ENCODE data around the gene PTPRF. TPM values are rescaled to one million over a fixed set of nuclear protein-coding genes. Genes with fewer than 3 reads are reported as not detected.

The PTPRF gene
- total and polyA plus RNA-seq, 4 donors, result 41.2 to 241 (median 85.6) TPM

DNA sequence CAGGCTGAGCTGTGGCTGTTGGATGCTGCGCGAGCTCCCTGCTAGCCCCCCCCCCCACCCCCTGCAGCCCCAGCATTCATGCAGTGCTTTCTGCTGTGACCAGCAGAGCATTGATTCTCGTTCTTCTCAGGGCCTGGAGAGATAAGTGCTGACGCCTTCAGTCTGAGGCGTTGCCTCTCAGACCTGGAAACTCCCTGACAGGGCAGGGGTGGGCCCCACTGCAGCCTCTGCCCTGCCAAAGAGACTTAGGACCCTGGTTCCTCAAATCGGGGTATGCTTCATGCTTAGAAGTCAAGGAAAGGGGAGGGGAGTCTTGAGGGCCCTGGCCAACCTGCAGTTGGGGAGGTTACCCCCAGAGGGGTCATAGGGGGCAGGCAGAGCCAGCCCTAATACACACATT lies 38.5 kb downstream of the PTPRF start:
- DNase-seq (ENCODE audit: low spot score), result no peak
- 76% methylated on average over 6 of the region's 6 CpGs for WGBS
- Histone ChIP-seq H3K27me3 (ENCODE audit: control insufficient read depth in 4 of 4, insufficient read depth in 4 of 4, low read length in 3 of 4) (no peaks in the 10 kb centered on the region), H3K9ac (ENCODE audit: low read depth in 1 of 2, low read length in 2 of 2) (no peak overlapping the region), H3K4me1 (ENCODE audit: control insufficient read depth in 4 of 4, insufficient read depth in 4 of 4, low read length in 3 of 4) (peaks cover 2 to 20% (median 15%) of the 10 kb centered on the region in 4 donors), H3K9me3 (ENCODE audit: control insufficient read depth in 4 of 4, low read length in 3 of 4) (no peaks in the 10 kb centered on the region), H3K4me3 (ENCODE audit: low read depth in 1 of 3, low read length in 3 of 3) (no peak overlapping the region), H3K27ac (ENCODE audit: low read depth in 1 of 2, low read length in 2 of 2) (no peak overlapping the region), H3K36me3 (ENCODE audit: control insufficient read depth in 4 of 4, insufficient read depth in 3 of 4, low read depth in 1 of 4, low read length in 3 of 4) (peaks cover 0 to 32% (median 4%) of the 10 kb centered on the region in 4 donors)
- TF ChIP-seq SP1 (IDR thresholded peaks at IDR 0.05) (no peak), TAF1 (conservative IDR thresholded peaks at IDR 0.05) (no peak), YY1 (IDR thresholded peaks at IDR 0.05) (no peak), FOXA2 (IDR thresholded peaks at IDR 0.05) (no peak), EGR1 (IDR thresholded peaks at IDR 0.05; ENCODE audit: low read depth in 2 of 2) (no peak), JUND (IDR thresholded peaks at IDR 0.05) (no peak), RAD21 (IDR thresholded peaks at IDR 0.05) (no peak)
- TF ChIP-seq, protein P1, sequence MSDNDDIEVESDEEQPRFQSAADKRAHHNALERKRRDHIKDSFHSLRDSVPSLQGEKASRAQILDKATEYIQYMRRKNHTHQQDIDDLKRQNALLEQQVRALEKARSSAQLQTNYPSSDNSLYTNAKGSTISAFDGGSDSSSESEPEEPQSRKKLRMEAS (IDR thresholded peaks at IDR 0.05), result no peak
- TF ChIP-seq, protein P2, sequence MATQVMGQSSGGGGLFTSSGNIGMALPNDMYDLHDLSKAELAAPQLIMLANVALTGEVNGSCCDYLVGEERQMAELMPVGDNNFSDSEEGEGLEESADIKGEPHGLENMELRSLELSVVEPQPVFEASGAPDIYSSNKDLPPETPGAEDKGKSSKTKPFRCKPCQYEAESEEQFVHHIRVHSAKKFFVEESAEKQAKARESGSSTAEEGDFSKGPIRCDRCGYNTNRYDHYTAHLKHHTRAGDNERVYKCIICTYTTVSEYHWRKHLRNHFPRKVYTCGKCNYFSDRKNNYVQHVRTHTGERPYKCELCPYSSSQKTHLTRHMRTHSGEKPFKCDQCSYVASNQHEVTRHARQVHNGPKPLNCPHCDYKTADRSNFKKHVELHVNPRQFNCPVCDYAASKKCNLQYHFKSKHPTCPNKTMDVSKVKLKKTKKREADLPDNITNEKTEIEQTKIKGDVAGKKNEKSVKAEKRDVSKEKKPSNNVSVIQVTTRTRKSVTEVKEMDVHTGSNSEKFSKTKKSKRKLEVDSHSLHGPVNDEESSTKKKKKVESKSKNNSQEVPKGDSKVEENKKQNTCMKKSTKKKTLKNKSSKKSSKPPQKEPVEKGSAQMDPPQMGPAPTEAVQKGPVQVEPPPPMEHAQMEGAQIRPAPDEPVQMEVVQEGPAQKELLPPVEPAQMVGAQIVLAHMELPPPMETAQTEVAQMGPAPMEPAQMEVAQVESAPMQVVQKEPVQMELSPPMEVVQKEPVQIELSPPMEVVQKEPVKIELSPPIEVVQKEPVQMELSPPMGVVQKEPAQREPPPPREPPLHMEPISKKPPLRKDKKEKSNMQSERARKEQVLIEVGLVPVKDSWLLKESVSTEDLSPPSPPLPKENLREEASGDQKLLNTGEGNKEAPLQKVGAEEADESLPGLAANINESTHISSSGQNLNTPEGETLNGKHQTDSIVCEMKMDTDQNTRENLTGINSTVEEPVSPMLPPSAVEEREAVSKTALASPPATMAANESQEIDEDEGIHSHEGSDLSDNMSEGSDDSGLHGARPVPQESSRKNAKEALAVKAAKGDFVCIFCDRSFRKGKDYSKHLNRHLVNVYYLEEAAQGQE (IDR thresholded peaks at IDR 0.05), result no peak
- TF ChIP-seq, protein P3, sequence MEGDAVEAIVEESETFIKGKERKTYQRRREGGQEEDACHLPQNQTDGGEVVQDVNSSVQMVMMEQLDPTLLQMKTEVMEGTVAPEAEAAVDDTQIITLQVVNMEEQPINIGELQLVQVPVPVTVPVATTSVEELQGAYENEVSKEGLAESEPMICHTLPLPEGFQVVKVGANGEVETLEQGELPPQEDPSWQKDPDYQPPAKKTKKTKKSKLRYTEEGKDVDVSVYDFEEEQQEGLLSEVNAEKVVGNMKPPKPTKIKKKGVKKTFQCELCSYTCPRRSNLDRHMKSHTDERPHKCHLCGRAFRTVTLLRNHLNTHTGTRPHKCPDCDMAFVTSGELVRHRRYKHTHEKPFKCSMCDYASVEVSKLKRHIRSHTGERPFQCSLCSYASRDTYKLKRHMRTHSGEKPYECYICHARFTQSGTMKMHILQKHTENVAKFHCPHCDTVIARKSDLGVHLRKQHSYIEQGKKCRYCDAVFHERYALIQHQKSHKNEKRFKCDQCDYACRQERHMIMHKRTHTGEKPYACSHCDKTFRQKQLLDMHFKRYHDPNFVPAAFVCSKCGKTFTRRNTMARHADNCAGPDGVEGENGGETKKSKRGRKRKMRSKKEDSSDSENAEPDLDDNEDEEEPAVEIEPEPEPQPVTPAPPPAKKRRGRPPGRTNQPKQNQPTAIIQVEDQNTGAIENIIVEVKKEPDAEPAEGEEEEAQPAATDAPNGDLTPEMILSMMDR (IDR thresholded peaks at IDR 0.05; ENCODE audit: low read depth, low read length, missing input control), result no peak
- TF ChIP-seq, protein P4, sequence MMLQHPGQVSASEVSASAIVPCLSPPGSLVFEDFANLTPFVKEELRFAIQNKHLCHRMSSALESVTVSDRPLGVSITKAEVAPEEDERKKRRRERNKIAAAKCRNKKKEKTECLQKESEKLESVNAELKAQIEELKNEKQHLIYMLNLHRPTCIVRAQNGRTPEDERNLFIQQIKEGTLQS (IDR thresholded peaks at IDR 0.05), result no peak

DNA sequence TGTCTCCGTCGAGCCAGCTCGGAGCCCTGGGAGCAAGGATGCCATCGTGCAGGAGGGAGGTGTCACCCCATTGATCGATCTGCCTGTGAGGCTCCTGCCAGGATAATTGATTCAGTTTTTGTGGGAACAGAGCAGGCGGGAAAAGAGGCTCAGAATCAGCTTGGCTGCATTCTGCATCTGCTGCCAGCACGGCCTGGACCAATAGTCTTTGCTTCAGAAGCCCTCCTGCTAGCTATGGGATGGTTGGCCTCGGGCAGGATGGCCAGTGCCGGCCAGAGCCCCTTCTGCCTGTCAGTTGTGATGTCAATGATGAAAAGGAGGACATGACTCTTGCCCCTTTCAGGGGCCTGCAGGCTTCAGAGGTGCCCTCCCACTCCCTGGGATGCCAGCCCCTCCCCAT lies 39.6 kb downstream of the PTPRF start:
- H3K36me3 ChIP-seq (ENCODE audit: control insufficient read depth in 4 of 4, insufficient read depth in 3 of 4, low read depth in 1 of 4, low read length in 3 of 4), result peaks cover under 1 to 36% (median 6%) of the 10 kb centered on the region in 4 donors
- 85% methylated on average over 9 of the region's 9 CpGs for WGBS
- no peak overlapping the region for H3K27ac ChIP-seq (ENCODE audit: low read depth in 1 of 2, low read length in 2 of 2)
- TF ChIP-seq TAF1 (conservative IDR thresholded peaks at IDR 0.05) (no peak), NR2F2 (IDR thresholded peaks at IDR 0.05) (no peak), GABPA (IDR thresholded peaks at IDR 0.05 in 1 of 2, conservative IDR thresholded peaks at IDR 0.05 in 1 of 2) (no peak), RXRA (IDR thresholded peaks at IDR 0.05) (no peak), JUND (IDR thresholded peaks at IDR 0.05) (no peak), HNF4G (IDR thresholded peaks at IDR 0.05) (no peak), FOXA2 (IDR thresholded peaks at IDR 0.05) (no peak), HNF4A (conservative IDR thresholded peaks at IDR 0.05) (no peak), SP1 (IDR thresholded peaks at IDR 0.05) (no peak), FOXA1 (IDR thresholded peaks at IDR 0.05) (no peak)
- TF ChIP-seq, protein P3 (IDR thresholded peaks at IDR 0.05; ENCODE audit: low read depth, low read length, missing input control), result no peak
- TF ChIP-seq, protein P4 (IDR thresholded peaks at IDR 0.05), result no peak
- TF ChIP-seq, protein P1 (IDR thresholded peaks at IDR 0.05), result no peak
- TF ChIP-seq, protein P2 (IDR thresholded peaks at IDR 0.05), result no peak
- H3K9me3 ChIP-seq (ENCODE audit: control insufficient read depth in 4 of 4, low read length in 3 of 4), result no peaks in the 10 kb centered on the region
- no peak overlapping the region for H3K4me3 ChIP-seq (ENCODE audit: low read depth in 1 of 3, low read length in 3 of 3)
- H3K9ac ChIP-seq (ENCODE audit: low read depth in 1 of 2, low read length in 2 of 2), result no peak overlapping the region
- no peaks in the 10 kb centered on the region for H3K27me3 ChIP-seq (ENCODE audit: control insufficient read depth in 4 of 4, insufficient read depth in 4 of 4, low read length in 3 of 4)
- DNase-seq (ENCODE audit: low spot score), result no peak
- H3K4me1 ChIP-seq (ENCODE audit: control insufficient read depth in 4 of 4, insufficient read depth in 4 of 4, low read length in 3 of 4), result peaks cover 2 to 20% (median 15%) of the 10 kb centered on the region in 4 donors
